CD1c-positive myeloid dendritic cell (primary cell): ENCODE measurements around the gene WRAP73.
"Not testable (repeated sequence)": the region's sequence is repeated elsewhere in the genome, so short reads cannot be mapped to it uniquely, and the experiment has no call there.

Experiments
- DNase-seq: peaks from one replicate; pipeline ENCODE4 v3.0.0-alpha.2; 2016; ENCODE audit errors: extremely low spot score

WRAP73 gene

GRCh38 chr1:3597599-3597964 lies 52.3 kb downstream of the WRAP73 start:
- DNase-seq, result peak; percentile 17

GRCh38 chr1:3596663-3597598 lies 53.0 kb downstream of the WRAP73 start:
- no peak for DNase-seq

- no peak for DNase-seq
Measured at GRCh38 chr1:3595949-3596348, 54.0 kb downstream of the WRAP73 start.

GRCh38 chr1:3594706-3595377 lies 55.1 kb downstream of the WRAP73 start:
- no peak for DNase-seq

- peak; percentile 17 for DNase-seq
Measured at GRCh38 chr1:3593745-3594144, 56.2 kb downstream of the WRAP73 start.

- DNase-seq, result no peak
Measured at GRCh38 chr1:3593334-3593733, 56.6 kb downstream of the WRAP73 start.

GRCh38 chr1:3590951-3591865 lies 58.7 kb downstream of the WRAP73 start:
- no peak for DNase-seq

GRCh38 chr1:3590139-3590763 lies 59.7 kb downstream of the WRAP73 start:
- DNase-seq, result no peak

GRCh38 chr1:3588395-3588794 lies 61.5 kb downstream of the WRAP73 start:
- DNase-seq, result no peak

- no peak for DNase-seq
Measured at GRCh38 chr1:3586986-3587759, 62.7 kb downstream of the WRAP73 start.

GRCh38 chr1:3585940-3586568 lies 63.8 kb downstream of the WRAP73 start:
- DNase-seq, result peak; percentile 21

- DNase-seq, result peak; percentile 28
Measured at GRCh38 chr1:3585353-3585868, 64.5 kb downstream of the WRAP73 start.

- DNase-seq, result peak; percentile 27
Measured at GRCh38 chr1:3584915-3585314, 65.0 kb downstream of the WRAP73 start.

GRCh38 chr1:3583751-3584150 lies 66.2 kb downstream of the WRAP73 start:
- not testable (repeated sequence) for DNase-seq

- no peak for DNase-seq
Measured at GRCh38 chr1:3581296-3582036, 68.4 kb downstream of the WRAP73 start.
